Cerebellar cortex (tissue), 1 donor: Measurements from ENCODE around the gene ENOX1.
A peak's percentile ranks its signal among the peaks of the same experiment; 100 is the strongest.
"Not testable (repeated sequence)": the region's sequence is repeated elsewhere in the genome, so short reads cannot be mapped to it uniquely, and the experiment has no call there.

Experiments
- DNase-seq: peaks from one replicate; pipeline ENCODE4 v3.0.0-alpha.2; 2015; ENCODE audit warnings: low spot score

The ENOX1 gene

DNA sequence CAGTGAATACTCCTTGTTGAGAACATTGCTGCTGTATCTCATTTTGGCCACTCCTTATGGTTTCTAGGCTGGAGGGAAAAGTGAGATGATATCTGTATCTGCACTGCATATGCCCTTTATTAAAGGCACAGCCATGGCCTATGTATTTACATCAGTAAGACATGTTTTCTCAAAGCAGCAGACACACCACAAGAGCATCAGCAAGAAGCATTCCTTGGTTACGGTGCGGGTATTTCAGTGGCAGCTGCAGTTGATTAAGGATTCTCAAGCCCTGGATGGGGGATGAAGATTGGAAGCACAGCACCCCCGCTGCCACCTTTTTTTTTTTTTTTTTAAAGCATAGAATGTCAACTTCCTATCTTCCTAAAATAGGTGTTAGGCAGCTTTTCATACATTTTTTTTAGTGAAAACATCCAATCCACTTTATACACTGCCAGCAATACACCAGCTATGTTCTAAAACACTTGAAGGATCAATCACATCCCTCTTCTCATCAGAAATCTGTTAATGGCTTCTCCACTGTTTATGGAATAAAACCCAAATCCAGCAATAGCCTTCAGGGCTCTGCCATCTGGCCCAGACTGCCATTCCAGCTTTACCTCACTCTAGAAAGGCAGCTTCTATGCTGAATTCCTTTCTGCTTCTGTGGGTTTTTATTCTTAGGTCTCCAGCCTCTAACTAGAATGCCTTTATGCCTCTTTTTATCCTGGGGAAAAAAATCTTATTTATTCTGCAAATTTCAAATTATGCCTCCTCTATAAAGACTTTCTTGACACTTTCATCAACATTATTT lies 432.4 kb downstream of the ENOX1 start:
- DNase-seq: no peak

DNA sequence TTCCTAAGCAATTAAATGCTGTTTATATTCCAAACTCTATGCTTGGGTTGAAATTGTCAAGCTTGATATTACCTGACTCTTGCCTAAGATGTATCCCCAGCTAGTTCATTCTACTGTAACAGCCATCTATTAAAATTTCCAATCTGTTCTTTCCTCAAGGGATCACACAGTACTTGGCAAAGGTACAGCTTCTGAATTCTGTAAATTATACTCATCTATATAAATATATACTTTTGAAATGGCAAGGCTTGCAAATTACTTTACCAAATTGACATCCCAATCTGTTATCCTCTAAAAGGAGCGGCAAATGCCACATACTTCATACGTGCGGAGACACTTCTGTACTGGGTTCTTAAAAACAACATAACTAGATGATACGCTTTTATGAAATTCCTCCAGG lies 433.1 kb downstream of the ENOX1 start:
- no peak for DNase-seq

DNA sequence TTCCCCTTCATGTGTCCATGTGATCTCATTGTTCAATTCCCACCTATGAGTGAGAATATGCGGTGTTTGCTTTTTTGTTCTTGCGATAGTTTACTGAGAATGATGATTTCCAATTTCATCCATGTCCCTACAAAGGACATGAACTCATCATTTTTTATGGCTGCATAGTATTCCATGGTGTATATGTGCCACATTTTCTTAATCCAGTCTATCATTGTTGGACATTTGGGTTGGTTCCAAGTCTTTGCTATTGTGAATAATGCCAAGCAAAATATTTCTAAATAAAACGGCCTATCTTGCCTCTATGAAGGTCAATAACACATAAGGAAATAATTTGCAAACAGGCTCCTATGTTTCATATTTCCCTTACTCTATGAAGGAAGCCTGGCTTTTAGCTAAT lies 435.2 kb downstream of the ENOX1 start:
- DNase-seq: not testable (repeated sequence)

DNA sequence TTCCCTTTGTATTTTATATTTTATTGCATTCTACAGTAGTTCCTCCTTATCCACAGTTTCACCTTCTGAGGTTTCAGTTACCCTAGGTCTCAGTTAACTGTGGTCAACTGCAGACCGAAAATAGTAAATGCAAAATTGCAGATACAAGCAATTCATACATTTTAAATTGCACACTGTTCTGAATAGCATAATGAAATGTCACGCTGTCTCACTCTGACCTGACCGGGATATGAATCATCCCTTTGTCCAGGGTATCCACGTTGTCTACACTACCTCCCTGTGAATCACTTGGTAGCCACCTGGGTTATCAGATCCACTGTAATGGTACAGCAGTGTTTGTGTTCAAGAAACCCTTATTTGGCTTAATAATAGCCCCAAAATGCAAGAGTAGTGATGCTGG lies 438.4 kb downstream of the ENOX1 start:
- DNase-seq: no peak

DNA sequence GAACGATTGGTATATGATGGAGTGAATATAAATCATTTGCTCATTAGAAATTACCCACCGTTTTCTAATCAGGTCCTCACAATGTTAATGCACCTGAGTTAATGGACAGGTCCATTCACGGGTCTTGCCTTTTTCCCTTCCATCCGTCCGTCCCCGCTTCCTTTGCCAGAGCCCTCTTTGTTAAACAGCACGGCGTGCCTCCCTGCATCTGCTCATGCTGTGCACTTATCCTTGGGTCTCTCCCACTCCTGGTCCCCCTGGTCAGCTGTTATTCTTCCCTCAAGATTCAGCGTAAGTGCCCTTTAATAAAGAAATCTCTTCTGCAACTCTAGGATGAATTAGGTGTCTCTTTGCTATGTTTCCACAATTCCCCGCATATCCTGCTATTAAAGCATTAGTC lies 438.9 kb downstream of the ENOX1 start:
- DNase-seq: no peak

DNA sequence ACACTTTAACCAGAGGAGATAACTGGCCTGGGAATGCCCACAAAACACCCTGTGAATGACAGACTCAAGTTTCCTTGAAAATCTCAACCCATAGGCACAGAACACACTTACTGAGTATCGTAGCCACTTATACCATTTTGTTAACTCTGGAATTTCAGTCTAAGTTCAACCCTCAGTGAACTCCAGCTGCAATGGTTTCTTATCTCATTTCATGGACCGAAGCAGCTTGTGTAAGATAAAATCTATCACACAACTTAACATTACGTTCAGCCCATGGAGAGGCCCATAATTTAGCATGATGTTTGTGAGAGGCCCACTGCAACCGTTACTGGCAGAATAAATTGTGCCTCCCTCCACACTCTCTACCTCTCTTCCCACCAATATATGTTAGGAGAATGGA lies 440.3 kb downstream of the ENOX1 start:
- no peak for DNase-seq

DNA sequence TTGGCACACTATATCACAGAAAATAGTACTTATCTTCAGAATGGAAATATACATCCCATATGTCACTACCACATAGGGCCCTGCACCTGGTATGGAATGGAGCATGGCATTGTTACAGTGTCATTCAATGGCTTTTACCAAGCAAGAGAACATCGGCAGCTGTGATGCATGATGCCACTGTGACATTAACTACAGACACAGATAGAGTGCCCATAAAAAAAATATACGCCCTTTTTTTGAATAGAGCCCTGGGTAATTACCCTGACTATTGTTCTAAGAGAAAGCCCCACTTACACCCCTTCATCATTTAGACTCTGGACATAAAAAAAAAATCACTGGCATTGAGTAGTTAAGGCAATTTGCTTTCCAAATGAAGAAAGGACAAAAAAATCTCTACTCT lies 443.1 kb downstream of the ENOX1 start:
- no peak for DNase-seq

DNA sequence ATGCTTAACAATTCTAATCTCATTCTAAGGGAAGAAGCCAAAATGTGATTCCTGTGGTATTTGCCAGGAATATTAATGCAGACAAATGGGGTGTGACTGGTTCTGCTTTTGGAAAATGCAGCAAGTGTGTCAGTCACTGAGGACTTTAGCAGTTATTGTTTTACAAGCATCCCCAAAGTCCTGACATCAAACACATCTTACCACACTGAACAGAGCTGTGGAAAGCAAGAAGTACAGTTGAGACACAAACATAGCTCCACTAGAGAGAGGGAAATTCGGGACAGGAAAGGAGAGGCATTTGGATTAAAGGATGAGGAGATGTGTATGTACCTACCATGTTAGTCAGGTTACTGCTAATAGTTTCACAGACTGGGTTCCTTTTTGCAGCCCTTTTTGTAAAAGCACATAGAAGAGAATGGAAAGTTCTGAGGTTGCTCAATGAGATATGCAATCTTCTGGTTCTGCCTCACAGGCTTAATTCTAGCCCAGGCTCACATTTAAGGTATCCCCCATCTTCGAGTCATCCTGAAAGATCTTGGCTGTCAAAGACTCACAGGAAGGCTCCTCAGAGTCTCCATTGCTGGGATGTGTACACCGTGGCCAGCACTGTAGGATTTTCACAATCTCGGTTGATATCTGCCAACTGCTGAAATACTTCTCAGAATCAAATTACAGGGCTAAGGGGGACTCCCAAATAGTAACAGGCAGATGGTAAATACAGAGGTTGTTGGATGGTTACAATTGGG lies 446.8 kb downstream of the ENOX1 start:
- DNase-seq: no peak

DNA sequence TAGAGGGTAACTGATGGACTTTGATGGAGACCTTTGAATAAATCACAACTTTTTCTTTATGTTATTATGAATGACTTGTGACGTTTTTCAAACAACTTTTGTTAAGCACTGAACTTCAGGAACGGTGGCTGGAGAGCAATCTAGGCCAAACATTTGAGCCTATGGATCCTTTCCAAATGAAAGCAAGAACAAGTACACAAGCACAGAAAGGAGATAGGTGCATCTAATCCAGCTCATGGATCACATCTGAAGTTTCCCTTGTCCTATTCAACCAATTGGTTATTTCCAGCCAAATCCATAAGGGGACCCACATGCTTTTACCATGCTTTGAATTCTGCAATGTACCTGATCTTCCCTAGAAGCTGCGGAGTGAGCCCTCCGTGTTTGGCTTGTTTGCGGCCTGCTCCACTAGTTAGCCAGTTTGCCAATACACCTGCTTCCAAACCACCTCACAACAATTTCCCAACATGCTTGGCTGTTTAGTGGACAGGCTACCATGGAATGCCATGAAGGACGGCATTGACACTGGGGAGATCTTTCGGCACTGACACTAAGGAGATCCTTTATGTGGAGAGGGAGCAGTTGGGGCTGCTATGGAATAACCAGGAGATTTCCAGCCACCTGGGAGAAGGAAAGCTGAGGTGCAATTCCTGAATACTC lies 447.5 kb downstream of the ENOX1 start:
- DNase-seq: no peak

DNA sequence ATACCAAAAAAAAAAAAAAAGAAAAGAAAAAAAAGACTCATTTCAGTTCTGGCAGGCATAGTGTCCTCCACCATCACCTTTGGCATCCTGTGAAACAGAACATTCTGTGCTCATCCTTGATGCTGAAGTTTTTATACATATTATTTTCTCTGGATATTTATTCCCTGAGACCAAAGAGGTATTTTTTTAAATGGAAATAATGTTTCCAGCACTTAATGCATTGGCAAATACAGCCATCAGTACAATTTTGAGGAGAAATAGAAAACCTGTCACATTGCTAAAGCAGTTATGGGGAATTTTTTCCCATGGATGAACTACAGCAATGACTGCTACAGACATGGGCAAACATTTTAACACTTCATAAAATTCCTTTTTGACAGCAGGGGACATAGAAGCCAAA lies 451.0 kb downstream of the ENOX1 start:
- no peak for DNase-seq

DNA sequence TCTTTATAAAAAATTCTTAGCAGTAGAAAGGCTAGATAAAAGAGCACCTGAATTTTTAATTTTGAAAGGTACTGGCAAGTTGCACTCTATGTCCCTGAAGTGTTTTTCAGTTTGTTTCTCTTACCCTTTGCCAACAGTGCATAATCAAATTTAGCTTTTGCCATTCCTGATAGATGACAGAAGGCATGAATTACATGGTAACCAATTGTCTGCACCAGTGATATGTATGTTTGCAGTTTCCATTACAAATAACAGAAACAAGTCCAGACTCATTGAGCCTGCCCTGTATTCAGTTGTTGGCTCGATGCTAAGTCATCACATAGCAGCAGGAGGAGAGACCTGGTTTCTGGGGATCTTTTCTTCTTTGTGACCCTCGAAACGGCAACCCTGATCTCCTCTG lies 453.6 kb downstream of the ENOX1 start:
- DNase-seq: no peak

DNA sequence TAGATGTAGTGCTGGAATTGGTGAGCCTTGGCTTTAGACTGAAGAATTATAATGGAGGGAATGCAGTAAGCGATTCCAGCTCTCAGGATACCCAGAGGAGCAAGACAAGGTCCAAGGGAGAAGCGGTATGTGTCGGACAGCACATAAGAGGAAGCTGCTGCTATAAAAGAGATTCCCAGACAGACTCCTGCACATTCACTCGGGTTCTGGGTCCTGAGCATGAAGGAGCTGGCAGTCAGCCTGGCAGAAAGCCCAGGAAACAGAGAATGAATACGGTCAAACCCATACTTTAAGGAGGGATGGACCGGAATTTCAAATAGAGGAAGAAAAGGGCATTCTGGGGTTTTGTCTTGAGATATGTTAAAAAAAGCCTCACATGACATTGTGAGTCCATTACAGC lies 455.1 kb downstream of the ENOX1 start:
- DNase-seq: peak; percentile 19

DNA sequence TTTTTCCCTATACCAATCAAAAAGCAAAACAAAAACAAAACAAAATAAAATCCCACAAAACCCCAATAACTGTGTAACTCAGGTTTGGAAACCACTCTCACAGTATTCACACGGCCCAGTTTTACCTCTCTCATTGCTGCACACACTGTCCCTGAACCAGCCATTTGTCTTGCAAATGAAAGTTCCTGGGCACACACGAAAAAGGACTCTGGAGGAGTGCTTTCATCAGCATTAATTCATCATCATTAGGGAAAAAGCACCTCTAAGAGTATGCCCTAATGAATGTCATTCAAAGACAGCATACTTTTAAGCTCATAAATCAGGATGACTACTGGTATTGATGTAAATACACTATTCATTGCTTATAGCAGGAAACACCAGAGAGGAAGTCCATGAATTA lies 457.1 kb downstream of the ENOX1 start:
- DNase-seq: no peak

DNA sequence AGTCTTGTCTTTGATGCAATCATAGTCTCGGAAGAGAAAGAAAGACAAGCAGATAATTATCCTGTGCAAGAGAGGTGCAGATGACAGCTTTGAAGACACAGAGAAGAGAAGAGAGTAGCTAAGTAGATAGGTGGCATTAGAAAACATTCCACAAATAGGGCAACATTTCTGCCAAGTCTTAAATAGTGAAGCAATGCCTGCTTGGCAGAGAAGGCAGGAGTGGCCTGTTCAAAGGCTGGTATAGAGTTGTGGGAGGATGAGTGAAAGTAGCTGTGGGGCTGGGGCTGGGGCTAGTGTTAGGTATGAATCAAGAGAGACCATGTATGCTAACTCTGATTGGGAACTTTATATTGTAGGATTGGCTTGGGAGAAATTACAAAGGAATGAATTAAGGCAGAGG lies 457.9 kb downstream of the ENOX1 start:
- DNase-seq: no peak

DNA sequence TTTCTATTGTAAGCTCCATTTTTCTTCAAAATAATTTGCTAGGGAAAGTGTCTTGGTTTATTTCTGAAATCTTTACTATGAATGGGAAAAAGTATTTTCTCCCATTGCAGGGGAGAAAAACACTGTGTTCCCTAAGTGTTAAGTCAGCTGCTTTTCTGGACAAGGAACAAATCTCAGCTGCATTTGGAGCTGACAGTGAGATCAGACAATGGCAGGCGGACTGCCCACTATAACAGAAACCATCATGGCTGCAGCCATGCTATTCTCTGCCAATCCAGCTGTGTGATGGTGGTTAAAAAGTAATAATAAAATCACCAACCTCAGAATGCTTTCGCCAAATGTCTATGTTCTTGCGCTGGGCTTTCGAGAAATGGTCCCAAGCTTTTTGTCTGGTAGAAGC lies 460.7 kb downstream of the ENOX1 start:
- DNase-seq: no peak

DNA sequence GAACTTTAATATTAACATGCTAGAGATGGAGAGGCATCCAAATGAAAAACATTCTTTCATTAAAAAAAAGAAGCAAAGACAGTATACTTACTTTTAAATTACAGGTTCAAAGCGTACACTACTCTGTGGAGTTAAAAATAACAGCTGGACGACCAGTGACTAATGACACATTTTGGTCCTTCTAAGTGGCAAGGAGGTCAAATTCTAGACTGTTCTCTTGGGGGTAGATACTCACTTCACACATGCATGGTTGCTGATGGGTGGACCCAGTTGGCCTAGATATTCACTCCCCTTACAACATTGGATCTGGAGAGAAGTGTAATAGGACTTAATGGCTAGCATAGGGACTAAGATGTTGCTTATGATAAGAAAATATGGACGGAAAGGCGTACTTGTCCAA lies 461.1 kb downstream of the ENOX1 start:
- no peak for DNase-seq

DNA sequence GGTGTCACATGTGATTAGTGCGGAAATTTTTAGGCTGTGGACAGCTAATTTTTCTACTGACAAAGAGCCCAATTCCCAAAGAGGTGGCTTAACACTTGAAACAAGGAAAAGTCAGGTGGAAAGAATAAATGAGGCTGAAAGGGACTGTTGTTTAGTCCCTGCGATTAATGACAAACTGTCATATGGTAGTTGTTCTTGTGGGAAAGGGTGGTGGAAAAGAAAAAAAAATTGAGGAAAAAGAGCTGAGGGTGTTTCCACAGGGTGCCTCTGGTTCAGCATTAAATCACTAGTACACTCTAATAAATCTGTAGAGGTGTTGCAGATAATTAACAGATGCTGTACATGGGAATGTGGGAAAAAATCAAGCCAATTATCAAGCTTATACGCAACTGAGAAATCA lies 462.6 kb downstream of the ENOX1 start:
- DNase-seq: no peak

DNA sequence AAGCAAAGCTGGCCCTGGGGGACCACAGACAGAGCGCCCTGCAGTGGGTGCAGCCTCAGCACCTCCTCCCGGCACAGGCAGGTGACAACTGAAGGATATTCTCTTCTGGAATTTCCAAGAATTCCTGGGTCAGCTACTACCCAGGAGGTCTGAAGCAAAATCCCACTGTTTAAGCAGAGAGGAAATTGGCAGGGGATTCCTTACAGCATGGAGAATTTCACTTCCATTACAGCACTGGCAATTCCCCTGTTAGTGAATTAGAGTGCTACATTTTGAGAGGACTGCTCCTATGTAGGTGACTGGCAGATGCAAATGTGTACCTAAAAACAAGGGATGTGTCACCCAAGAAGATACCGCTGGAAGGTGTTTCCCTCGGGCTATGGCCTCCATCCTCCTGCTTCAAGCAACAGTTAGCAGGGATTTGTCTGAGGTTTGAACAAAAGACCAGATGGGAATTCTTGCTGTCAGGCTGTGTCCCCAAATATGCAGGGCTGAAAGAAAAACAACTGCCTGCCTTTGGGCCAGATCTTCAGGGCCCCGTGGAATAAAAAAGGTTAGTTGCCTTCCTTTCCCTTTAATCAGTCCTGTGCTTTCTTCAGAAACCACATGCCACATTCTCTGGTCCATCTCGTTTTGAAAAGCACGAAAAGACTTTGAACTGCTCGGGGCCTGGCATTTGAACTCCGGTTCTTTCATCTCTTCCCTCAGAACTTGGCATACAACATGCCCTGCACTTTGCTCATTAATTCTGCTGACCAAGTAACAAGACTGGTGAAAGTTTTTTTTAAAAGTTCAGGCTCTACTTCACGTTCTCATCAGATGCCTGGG lies 466.9 kb downstream of the ENOX1 start:
- no peak for DNase-seq

DNA sequence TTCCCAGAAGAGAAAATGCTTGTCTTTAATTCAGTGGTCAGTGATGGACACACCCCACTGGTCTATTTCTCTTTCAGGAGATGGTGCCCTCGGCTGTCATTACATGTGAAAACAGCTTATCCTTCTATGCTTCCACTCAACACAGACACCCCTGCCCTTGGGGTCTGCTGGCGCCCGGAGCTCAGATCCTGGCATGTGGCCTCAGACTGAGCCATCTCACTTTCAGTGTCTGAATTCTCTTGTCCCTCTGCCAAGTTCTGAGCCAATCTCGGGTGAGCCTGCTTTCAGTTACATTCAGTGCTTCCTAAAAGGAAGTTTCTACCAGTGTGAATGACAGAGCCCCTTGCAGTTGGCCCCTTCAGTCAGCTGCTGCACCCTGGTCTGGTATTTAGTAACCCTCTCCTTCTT lies 469.8 kb downstream of the ENOX1 start:
- no peak for DNase-seq

DNA sequence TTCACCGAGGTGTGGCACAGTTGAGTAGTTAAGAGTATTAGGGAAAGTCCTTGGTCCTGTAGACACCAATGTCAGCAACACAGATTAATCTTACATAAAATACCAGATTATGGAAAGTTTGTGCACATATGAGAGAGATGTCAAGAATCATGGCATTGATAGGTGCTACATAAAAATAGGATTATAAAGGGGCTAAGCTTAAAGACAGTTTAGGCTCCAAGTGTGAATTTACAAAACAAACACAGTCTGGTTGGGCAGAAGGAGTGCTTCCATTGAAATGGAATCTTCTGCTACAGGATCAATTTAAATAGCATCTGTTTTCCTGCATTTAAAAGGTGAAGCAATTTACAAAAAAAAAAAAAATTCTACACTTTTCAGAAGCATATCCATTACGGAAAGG lies 470.5 kb downstream of the ENOX1 start:
- DNase-seq: no peak

DNA sequence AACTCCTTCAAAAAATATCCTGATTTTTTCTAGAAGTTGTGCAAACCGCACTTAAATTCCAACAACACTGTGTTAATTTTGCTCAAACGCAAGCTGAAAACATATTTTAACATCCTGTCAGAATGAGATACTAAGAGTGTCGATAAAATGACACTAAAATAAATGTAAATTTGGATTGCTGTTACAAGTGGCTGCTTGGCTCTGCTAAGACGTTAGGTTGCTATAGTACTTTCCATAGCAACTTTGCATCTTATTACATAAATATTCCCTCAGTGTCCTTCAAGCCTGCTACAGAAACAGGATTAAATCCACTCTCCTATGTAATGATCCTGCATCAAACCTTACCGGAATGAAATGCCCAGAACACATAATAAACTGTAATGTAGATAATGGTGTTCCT lies 471.2 kb downstream of the ENOX1 start:
- DNase-seq: no peak

DNA sequence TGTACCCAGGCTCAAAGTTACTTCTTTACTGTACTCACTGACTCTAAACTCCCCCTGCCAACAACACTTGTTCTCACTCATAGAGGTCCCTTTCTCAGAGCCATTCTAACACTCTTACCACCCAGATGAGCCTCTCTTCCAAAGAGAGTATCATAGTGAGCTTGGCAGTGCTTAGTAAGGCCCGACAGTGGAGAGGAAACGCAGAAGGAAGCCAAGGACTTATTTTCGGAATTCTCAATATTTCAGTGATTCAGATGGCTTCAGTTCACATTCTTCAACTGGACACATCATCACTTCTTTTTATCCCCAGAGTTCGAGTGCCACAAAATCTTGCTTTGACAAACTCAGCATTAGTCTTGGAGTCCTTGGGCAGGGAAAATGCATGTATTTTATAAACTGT lies 477.5 kb downstream of the ENOX1 start:
- DNase-seq: no peak
